ENCODE measurements around the gene SLC4A2. TPM values are rescaled to one million over a fixed set of nuclear protein-coding genes. Genes with fewer than 3 reads are reported as not detected.

SLC4A2 gene
- total and polyA plus RNA-seq, 2 of the 8 experiments (the other 6 are each of a cell fraction or from before 2014, with no cell fraction given): 72.6 to 147 TPM

GRCh38 chr7:151110236-151110940 lies 51.0 kb downstream of the SLC4A2 start:
- Histone ChIP-seq H3K14ac (ENCODE audit: insufficient read length) (no peak overlapping the region), H3K4me1 (replicated peaks in 1 of 4; ENCODE audit: control insufficient read depth in 3 of 4, insufficient read depth in 4 of 4, low read length in 3 of 4) (peaks cover 0 to 15% (median 11%) of the 10 kb centered on the region in 4 experiments; a peak in 6 of 7 replicates), H3K36me3 (ENCODE audit: control insufficient read depth in 2 of 4, insufficient read depth in 4 of 4, low read length in 3 of 4) (no peaks in the 10 kb centered on the region), H3K23ac (ENCODE audit: insufficient read length) (no peak overlapping the region), H2AFZ (ENCODE audit: low read length) (no peak overlapping the region), H3K9ac (replicated peaks in 1 of 4; ENCODE audit: extremely low read depth in 1 of 4, low read depth in 3 of 4, low read length in 3 of 4) (no peak overlapping the region), H3K23me2 (ENCODE audit: low read depth, low read length) (peaks cover 5% of the 10 kb centered on the region), H3K27me3 (replicated peaks in 1 of 4; ENCODE audit: control insufficient read depth in 3 of 4, extremely low read depth in 1 of 4, insufficient read depth in 3 of 4, low read length in 3 of 4) (peaks cover 0 to 6% (median 3%) of the 10 kb centered on the region in 4 experiments; a peak in 3 of 7 replicates), H2BK5ac (ENCODE audit: low read depth, low read length) (no peak overlapping the region), H3K4me3 (ENCODE audit: extremely low read depth in 1 of 4, insufficient read depth in 2 of 4, low read depth in 3 of 4, low read length in 4 of 4) (no peak overlapping the region), H2AK5ac (ENCODE audit: low read depth, low read length) (no peak overlapping the region), H4K20me1 (replicated peaks in 1 of 2; ENCODE audit: control insufficient read depth in 1 of 2, insufficient read depth in 2 of 2, low read length in 2 of 2) (peaks cover 31 to 43% of the 10 kb centered on the region in 2 experiments), H3K4me2 (ENCODE audit: insufficient read depth in 1 of 2, low read depth in 2 of 2, low read length in 2 of 2) (no peak overlapping the region), H4K8ac (ENCODE audit: extremely low read depth, insufficient read depth, low read length) (peak overlapping the region; percentile 62; the same call in 1 of the 2 replicates), H3K79me1 (ENCODE audit: low read depth, low read length) (peaks cover 3% of the 10 kb centered on the region; the same call in 1 of the 2 replicates), H4K5ac (ENCODE audit: insufficient read length, low read depth, low read length) (no peak overlapping the region), H3K9me3 (ENCODE audit: insufficient read depth in 2 of 2, low read depth in 1 of 2, low read length in 1 of 2) (no peaks in the 10 kb centered on the region), H2BK120ac (replicated peaks; ENCODE audit: low read depth, low read length) (no peak overlapping the region), H2BK12ac (ENCODE audit: low read depth, low read length) (peak overlapping the region; percentile 6; the same call in 1 of the 2 replicates), H3K79me2 (ENCODE audit: control insufficient read depth in 1 of 2, insufficient read depth in 2 of 2, low read length in 2 of 2) (peaks cover 0 to 12% of the 10 kb centered on the region in 2 experiments; a peak in 2 of 4 replicates), H3K18ac (ENCODE audit: extremely low read depth, low read length) (no peak overlapping the region; the same call in 1 of the 2 replicates), H3K27ac (ENCODE audit: low read depth, low read length) (no peak overlapping the region), H2BK20ac (ENCODE audit: low read length) (no peak overlapping the region), H2BK15ac (ENCODE audit: low read length) (peak overlapping the region; percentile 2; the same call in 1 of the 2 replicates), H3K56ac (replicated peaks; ENCODE audit: insufficient read length, low read depth, low read length) (no peak overlapping the region), H4K91ac (replicated peaks; ENCODE audit: insufficient read length, low read length) (no peak overlapping the region), H3K4ac (replicated peaks; ENCODE audit: insufficient read length, low read depth, low read length) (no peak overlapping the region)
- WGBS, 2 experiments (ENCODE audit: extremely low coverage in 1 of 2, insufficient coverage in 1 of 2, insufficient read length in 1 of 2, insufficient replicate concordance in 2 of 2, low coverage in 1 of 2, low lambda C conversion rate in 2 of 2, missing lambda C conversion rate in 1 of 2): 79% methylated on average over 11 of the region's 11 CpGs; no CpG with 5 or more reads in 1 of the 2 experiments
- ChIA-PET POLR2A (ENCODE audit: partially characterized antibody) (interaction anchor here (0.6 to 4.3 kb wide), 9 partner anchors 10 to 97 kb away, joined by 3 to 26 read pairs (median 3); partner anchors contain the start of genes ABCB8 and AGAP3), CTCF (ENCODE audit: partially characterized antibody) (interaction anchor here (0.8 to 22.4 kb wide), 40 partner anchors 9 to 169 kb away, joined by 3 to 448 read pairs (median 6); partner anchors contain the start of genes ABCB8, AGAP3, ASIC3 and ATG9B)
- no peak for FAIRE-seq
- no peak for DNase-seq (ENCODE audit: low read depth in 1 of 2, low spot score in 2 of 2)
- TF ChIP-seq MAFK (IDR thresholded peaks at IDR 0.05; ENCODE audit: low read depth, low read length): no peak
- TF ChIP-seq CBX5 (IDR thresholded peaks at IDR 0.05; ENCODE audit: low read depth, low read length): no peak
- TF ChIP-seq SIN3A (conservative IDR thresholded peaks at IDR 0.05 in 1 of 2, IDR thresholded peaks at IDR 0.05 in 1 of 2; ENCODE audit: low read depth in 1 of 2, low read length in 2 of 2): no peak
- TF ChIP-seq SAP30 (IDR thresholded peaks at IDR 0.05; ENCODE audit: insufficient read depth, insufficient replicate concordance, low read length): no peak
- no peak for TF ChIP-seq CTCF (IDR thresholded peaks at IDR 0.05; ENCODE audit: control extremely low read depth in 1 of 3, insufficient read depth in 1 of 3, low read depth in 1 of 3, low read length in 3 of 3)
- no peak for TF ChIP-seq SP1 (IDR thresholded peaks at IDR 0.05; ENCODE audit: low read depth, low read length)
- no peak for TF ChIP-seq TBP (IDR thresholded peaks at IDR 0.05; ENCODE audit: low read depth, low read length)
- TF ChIP-seq BCL11A (IDR thresholded peaks at IDR 0.05; ENCODE audit: low read depth in 2 of 2, low read length in 2 of 2): no peak
- TF ChIP-seq TAF1 (IDR thresholded peaks at IDR 0.05; ENCODE audit: low read depth, low read length): no peak

Data from H1 (cell line).